HG03039 (cell line): ENCODE measurements around the gene TMEM266.

Source experiments
- ATAC-seq: cut with Tn5 transposase; IDR thresholded peaks from one replicate; pipeline ENCODE4 v1.9.1; 2021; ENCODE audit warnings: mild to moderate bottlenecking, moderate library complexity; ENCODE audit not compliant: unreplicated experiment

TMEM266 gene

GRCh38 chr15:76223521-76223920 lies 163.7 kb downstream of the TMEM266 start:
- ATAC-seq: no peak

GRCh38 chr15:76229266-76229665 lies 169.5 kb downstream of the TMEM266 start:
- no peak for ATAC-seq

GRCh38 chr15:76233921-76234320 lies 174.1 kb downstream of the TMEM266 start:
- ATAC-seq: no peak

GRCh38 chr15:76234337-76234889 lies 174.6 kb downstream of the TMEM266 start:
- ATAC-seq: no peak

- ATAC-seq: no peak
Observed at GRCh38 chr15:76235186-76235826, 175.5 kb downstream of the TMEM266 start.

GRCh38 chr15:76236350-76236749 lies 176.6 kb downstream of the TMEM266 start:
- ATAC-seq: no peak

- no peak for ATAC-seq
Observed at GRCh38 chr15:76239786-76240185, 180.0 kb downstream of the TMEM266 start.

- ATAC-seq: no peak
Observed at GRCh38 chr15:76245072-76245610, 185.4 kb downstream of the TMEM266 start.

- ATAC-seq: no peak
Observed at GRCh38 chr15:76251717-76252116, 191.9 kb downstream of the TMEM266 start.

GRCh38 chr15:76252249-76252648 lies 192.5 kb downstream of the TMEM266 start:
- ATAC-seq: no peak

- ATAC-seq: no peak
Observed at GRCh38 chr15:76253691-76254473, 194.1 kb downstream of the TMEM266 start.
